ENCODE results near the gene SLC43A2. TPM values are rescaled to one million over a fixed set of nuclear protein-coding genes. Genes with fewer than 3 reads are reported as not detected.

SLC43A2 gene
- total RNA-seq, 1 experiment from 2014 or later: 12.9 TPM

- H3K79me2 ChIP-seq (ENCODE audit: insufficient read depth, low read length): no peaks in the 10 kb centered on the region
- H3K56ac ChIP-seq (ENCODE audit: insufficient read length, low read depth, low read length): no peak overlapping the region
- H2AK5ac ChIP-seq (ENCODE audit: insufficient read length, low read length): no peak overlapping the region
- H3K4me2 ChIP-seq (ENCODE audit: insufficient read depth, insufficient read length, low read length): no peak overlapping the region
- H3K79me1 ChIP-seq (ENCODE audit: insufficient read depth, low read depth, low read length, poor library complexity, severe bottlenecking): no peaks in the 10 kb centered on the region
- no peaks in the 10 kb centered on the region; the same call in 1 of the 2 replicates for H3K4me1 ChIP-seq (ENCODE audit: insufficient read depth, low read length)
- no peak overlapping the region for H3K23ac ChIP-seq (ENCODE audit: insufficient read length, low read depth, low read length)
- no peak overlapping the region for H2BK5ac ChIP-seq (ENCODE audit: insufficient read length, low read length)
- H2BK15ac ChIP-seq (ENCODE audit: low read depth, low read length): no peak overlapping the region
- H4K5ac ChIP-seq (ENCODE audit: insufficient read length, low read depth, low read length): no peak overlapping the region
- no peak overlapping the region for H2BK12ac ChIP-seq (ENCODE audit: insufficient read length, low read depth, low read length)
- no peaks in the 10 kb centered on the region; a peak in 4 of 7 replicates for H3K36me3 Mint-ChIP-seq (ENCODE audit: insufficient read depth in 1 of 3, low read depth in 3 of 3)
- peak overlapping the region; percentile 78 to 89; a peak in 4 of 5 replicates for H3K4me3 Mint-ChIP-seq
- no peak for DNase-seq
- WGBS (ENCODE audit: extremely low coverage, insufficient read length, low lambda C conversion rate): no CpG with 5 or more reads among the region's 4 CpGs
- no peak overlapping the region for H3K27ac ChIP-seq (ENCODE audit: insufficient read length, low read depth, low read length)
- peaks cover 10% of the 10 kb centered on the region for H3K27me3 Mint-ChIP-seq (ENCODE audit: low read depth)
- TF ChIP-seq, protein P1, sequence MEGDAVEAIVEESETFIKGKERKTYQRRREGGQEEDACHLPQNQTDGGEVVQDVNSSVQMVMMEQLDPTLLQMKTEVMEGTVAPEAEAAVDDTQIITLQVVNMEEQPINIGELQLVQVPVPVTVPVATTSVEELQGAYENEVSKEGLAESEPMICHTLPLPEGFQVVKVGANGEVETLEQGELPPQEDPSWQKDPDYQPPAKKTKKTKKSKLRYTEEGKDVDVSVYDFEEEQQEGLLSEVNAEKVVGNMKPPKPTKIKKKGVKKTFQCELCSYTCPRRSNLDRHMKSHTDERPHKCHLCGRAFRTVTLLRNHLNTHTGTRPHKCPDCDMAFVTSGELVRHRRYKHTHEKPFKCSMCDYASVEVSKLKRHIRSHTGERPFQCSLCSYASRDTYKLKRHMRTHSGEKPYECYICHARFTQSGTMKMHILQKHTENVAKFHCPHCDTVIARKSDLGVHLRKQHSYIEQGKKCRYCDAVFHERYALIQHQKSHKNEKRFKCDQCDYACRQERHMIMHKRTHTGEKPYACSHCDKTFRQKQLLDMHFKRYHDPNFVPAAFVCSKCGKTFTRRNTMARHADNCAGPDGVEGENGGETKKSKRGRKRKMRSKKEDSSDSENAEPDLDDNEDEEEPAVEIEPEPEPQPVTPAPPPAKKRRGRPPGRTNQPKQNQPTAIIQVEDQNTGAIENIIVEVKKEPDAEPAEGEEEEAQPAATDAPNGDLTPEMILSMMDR (conservative IDR thresholded peaks at IDR 0.05): no peak
- no peaks in the 10 kb centered on the region for H4K20me1 ChIP-seq (ENCODE audit: control insufficient read depth, insufficient read depth, insufficient read length)
- peaks cover 17% of the 10 kb centered on the region for H3K23me2 ChIP-seq (ENCODE audit: insufficient read length, low read depth, low read length, poor library complexity, severe bottlenecking)
- H3K27me3 ChIP-seq (ENCODE audit: insufficient read depth, low read length): no peaks in the 10 kb centered on the region
- no peak overlapping the region for H3K27ac Mint-ChIP-seq
- no peak overlapping the region for H3K9ac ChIP-seq (ENCODE audit: extremely low read depth, insufficient read length, low read length)
- no peaks in the 10 kb centered on the region for H3K9me3 ChIP-seq (ENCODE audit: control insufficient read depth, low read depth, low read length)
- no peak overlapping the region for H2AFZ ChIP-seq (ENCODE audit: low read length)
- no peaks in the 10 kb centered on the region; a peak in 2 of 5 replicates for H3K9me3 Mint-ChIP-seq
- no peak overlapping the region for H3T11ph ChIP-seq (ENCODE audit: low read length)
- H3K14ac ChIP-seq (ENCODE audit: insufficient read depth, low read length): no peak overlapping the region
- no peak overlapping the region for H3K4ac ChIP-seq (ENCODE audit: low read depth, low read length)
- H3K4me1 Mint-ChIP-seq: peaks cover 20 to 23% of the 10 kb centered on the region in 2 experiments
- H4K8ac ChIP-seq (replicated peaks; ENCODE audit: insufficient read length, low read depth, low read length): no peak overlapping the region
- H2BK20ac ChIP-seq (ENCODE audit: low read depth, low read length, poor library complexity, severe bottlenecking): no peak overlapping the region
- no peak overlapping the region for H4K91ac ChIP-seq (ENCODE audit: insufficient read length, low read depth, low read length)
- H3K18ac ChIP-seq (ENCODE audit: insufficient read length, low read depth, low read length): no peak overlapping the region
- H2BK120ac ChIP-seq (ENCODE audit: low read depth, low read length, poor library complexity, severe bottlenecking): no peak overlapping the region
Measured at GRCh38 chr17:1630662-1631061, 2.0 kb upstream of the SLC43A2 start.

Measured in H9 (cell line).